BLaER1 (cell line): ENCODE measurements around the gene IL1RL2.

Experiments used
- H3K27ac ChIP-seq: shearing (Covaris generic); formaldehyde crosslinking; 2 replicates; pipeline ENCODE4 v1.8.1; 2022
- H3K27me3 ChIP-seq: shearing (Covaris generic); formaldehyde crosslinking; 2 replicates; pipeline ENCODE4 v1.8.1; 2022
- H3K36me3 ChIP-seq: shearing (Covaris generic); formaldehyde crosslinking; 2 replicates; pipeline ENCODE4 v1.8.1; 2022
- H3K4me1 ChIP-seq: shearing (Covaris generic); formaldehyde crosslinking; 2 replicates; pipeline ENCODE4 v1.8.1; 2022
- H3K4me2 ChIP-seq: shearing (Covaris generic); formaldehyde crosslinking; 2 replicates; pipeline ENCODE4 v1.8.1; 2022
- H3K4me3 ChIP-seq: shearing (Covaris generic); formaldehyde crosslinking; 2 replicates; pipeline ENCODE4 v1.8.1; 2022
- H3K9ac ChIP-seq: shearing (Covaris generic); formaldehyde crosslinking; 2 replicates; pipeline ENCODE4 v1.8.1; 2022
- H3K9me3 ChIP-seq: shearing (Covaris generic); formaldehyde crosslinking; 2 replicates; pipeline ENCODE4 v1.8.1; 2022
- H4K20me1 ChIP-seq: shearing (Covaris generic); formaldehyde crosslinking; 2 replicates; pipeline ENCODE4 v1.8.1; 2022
- Cebpa-rat ChIP-seq: shearing (Covaris generic); IDR thresholded peaks from 2 replicates; pipeline ENCODE4 v1.8.1; 2022

The IL1RL2 gene

GRCh38 chr2:102179788-102180686 lies 6.8 kb upstream of the IL1RL2 start:
- H3K4me2 ChIP-seq: no peak overlapping the region
- H4K20me1 ChIP-seq: no peaks in the 10 kb centered on the region
- no peak overlapping the region for H3K27ac ChIP-seq
- no peak overlapping the region for H3K4me3 ChIP-seq
- H3K4me1 ChIP-seq: no peaks in the 10 kb centered on the region
- TF ChIP-seq Cebpa-rat: no peak
- H3K9me3 ChIP-seq: no peaks in the 10 kb centered on the region
- H3K9ac ChIP-seq: no peak overlapping the region
- no peaks in the 10 kb centered on the region for H3K36me3 ChIP-seq
- no peaks in the 10 kb centered on the region for H3K27me3 ChIP-seq

DNA sequence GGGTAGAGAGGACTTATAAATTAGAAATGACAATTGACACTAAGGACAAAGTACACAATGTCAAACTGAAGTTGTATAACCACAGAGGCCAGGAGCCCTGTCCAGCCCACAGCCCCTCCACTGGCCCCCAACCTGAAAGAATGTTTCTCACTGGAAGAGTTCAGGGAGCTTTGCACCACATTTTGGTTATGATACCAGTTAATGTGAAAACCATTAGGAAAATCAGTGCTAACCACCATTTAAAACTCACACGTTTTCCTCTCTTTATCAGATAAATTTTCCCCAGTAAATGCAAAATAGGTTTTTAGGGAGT lies 6.2 kb upstream of the IL1RL2 start:
- Histone ChIP-seq H3K27ac (no peak overlapping the region), H3K4me1 (no peaks in the 10 kb centered on the region), H3K36me3 (no peaks in the 10 kb centered on the region), H3K4me2 (no peak overlapping the region), H3K9me3 (no peaks in the 10 kb centered on the region), H4K20me1 (no peaks in the 10 kb centered on the region), H3K9ac (no peak overlapping the region), H3K4me3 (no peak overlapping the region), H3K27me3 (no peaks in the 10 kb centered on the region)
- no peak for TF ChIP-seq Cebpa-rat

GRCh38 chr2:102181376-102181775 lies 5.4 kb upstream of the IL1RL2 start:
- no peaks in the 10 kb centered on the region for H3K4me1 ChIP-seq
- no peak overlapping the region for H3K4me3 ChIP-seq
- TF ChIP-seq Cebpa-rat: no peak
- 0 out of 2 replicates have a peak, but pooled peaks cover 1% of the 10 kb centered on the region for H3K9me3 ChIP-seq
- H3K36me3 ChIP-seq: no peaks in the 10 kb centered on the region
- H3K9ac ChIP-seq: no peak overlapping the region
- H3K27me3 ChIP-seq: no peaks in the 10 kb centered on the region
- no peaks in the 10 kb centered on the region for H4K20me1 ChIP-seq
- no peak overlapping the region for H3K4me2 ChIP-seq
- no peak overlapping the region for H3K27ac ChIP-seq

DNA sequence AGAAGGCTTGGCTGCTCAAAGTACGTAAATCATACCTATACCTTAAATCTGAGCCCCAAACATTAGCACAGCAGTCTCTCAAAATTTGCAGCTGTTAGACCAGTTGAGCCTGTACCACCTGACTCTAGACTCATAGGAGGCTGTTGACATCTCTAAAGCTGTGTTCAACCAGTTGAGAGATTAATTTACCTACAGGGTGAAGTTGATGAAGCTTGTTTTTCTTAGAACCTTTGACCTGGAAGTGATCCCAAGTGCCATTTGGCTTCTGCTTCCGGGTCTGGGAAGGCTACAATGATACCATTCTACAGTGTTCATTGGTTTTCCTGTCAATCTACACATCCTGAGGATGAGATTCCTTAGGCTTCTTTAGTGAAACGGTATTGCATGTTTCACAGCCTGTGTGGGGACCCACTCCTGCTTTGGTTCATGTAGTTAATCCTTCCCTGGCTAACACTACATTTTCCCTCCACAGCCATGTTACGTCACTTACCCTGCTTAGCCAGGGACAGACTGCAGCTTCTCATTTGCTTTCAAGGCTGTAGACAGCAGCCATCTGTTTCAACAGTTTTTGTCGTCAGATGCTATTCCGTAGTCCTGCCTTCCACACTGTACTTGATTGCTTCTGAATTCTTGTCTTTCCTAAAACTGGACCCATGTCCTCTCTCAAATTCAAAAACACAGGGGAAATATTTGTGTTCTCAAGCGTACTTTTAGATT lies 4.7 kb upstream of the IL1RL2 start:
- H3K27me3 ChIP-seq: no peaks in the 10 kb centered on the region
- no peaks in the 10 kb centered on the region for H3K36me3 ChIP-seq
- H3K4me3 ChIP-seq: no peak overlapping the region
- no peak overlapping the region for H3K9ac ChIP-seq
- no peaks in the 10 kb centered on the region for H3K4me1 ChIP-seq
- TF ChIP-seq Cebpa-rat: no peak
- peaks cover 8% of the 10 kb centered on the region for H3K9me3 ChIP-seq
- no peak overlapping the region for H3K4me2 ChIP-seq
- no peaks in the 10 kb centered on the region for H4K20me1 ChIP-seq
- no peak overlapping the region for H3K27ac ChIP-seq

DNA sequence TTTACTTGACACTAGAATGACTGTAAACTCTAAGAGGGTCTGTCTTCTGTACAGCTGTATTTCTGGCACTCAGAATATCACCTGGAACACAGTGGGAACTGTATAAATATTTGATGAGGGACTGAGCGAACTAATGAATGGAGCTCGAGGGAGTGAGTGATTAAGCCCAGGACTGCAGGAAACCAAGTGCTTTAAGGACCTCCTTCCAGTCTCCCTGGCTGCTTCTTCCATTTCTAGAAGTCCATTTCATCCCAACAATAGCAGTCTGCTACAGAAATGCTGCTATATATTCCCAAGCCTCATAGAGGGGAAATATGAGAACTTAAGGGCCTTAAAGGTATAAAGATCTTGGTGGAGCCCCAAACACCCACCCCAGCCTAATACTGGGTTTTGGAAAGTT lies 2.8 kb upstream of the IL1RL2 start:
- no peak overlapping the region for H3K9ac ChIP-seq
- peaks cover 18% of the 10 kb centered on the region for H3K9me3 ChIP-seq
- H3K36me3 ChIP-seq: no peaks in the 10 kb centered on the region

GRCh38 chr2:102184568-102184967 lies 2.3 kb upstream of the IL1RL2 start:
- TF ChIP-seq Cebpa-rat: no peak
- Histone ChIP-seq H3K27ac (no peak overlapping the region), H3K27me3 (no peaks in the 10 kb centered on the region)

More for the DNA sequence above, 2.8 kb upstream of the IL1RL2 start:
- H3K4me3 ChIP-seq: no peak overlapping the region
- H3K4me2 ChIP-seq: no peak overlapping the region
- H3K27me3 ChIP-seq: no peaks in the 10 kb centered on the region
- no peak for TF ChIP-seq Cebpa-rat
- no peak overlapping the region for H3K27ac ChIP-seq
- no peaks in the 10 kb centered on the region for H4K20me1 ChIP-seq
- no peaks in the 10 kb centered on the region for H3K4me1 ChIP-seq

GRCh38 chr2:102185347-102185746 lies 1.5 kb upstream of the IL1RL2 start:
- H3K36me3 ChIP-seq: no peaks in the 10 kb centered on the region
- TF ChIP-seq Cebpa-rat: no peak
- no peaks in the 10 kb centered on the region for H3K27me3 ChIP-seq
- H3K9me3 ChIP-seq: peaks cover 18% of the 10 kb centered on the region
- no peak overlapping the region for H3K4me3 ChIP-seq
- H3K4me1 ChIP-seq: no peaks in the 10 kb centered on the region
- H3K4me2 ChIP-seq: no peak overlapping the region
- H3K27ac ChIP-seq: no peak overlapping the region
- no peak overlapping the region for H3K9ac ChIP-seq
- H4K20me1 ChIP-seq: no peaks in the 10 kb centered on the region

More at GRCh38 chr2:102184568-102184967, 2.3 kb upstream of the IL1RL2 start:
- Histone ChIP-seq H4K20me1 (no peaks in the 10 kb centered on the region), H3K4me1 (no peaks in the 10 kb centered on the region), H3K36me3 (no peaks in the 10 kb centered on the region), H3K4me3 (no peak overlapping the region), H3K9ac (no peak overlapping the region), H3K9me3 (peaks cover 18% of the 10 kb centered on the region), H3K4me2 (no peak overlapping the region)

- no peaks in the 10 kb centered on the region for H3K27me3 ChIP-seq
- no peak overlapping the region for H3K9ac ChIP-seq
- H3K27ac ChIP-seq: no peak overlapping the region
- TF ChIP-seq Cebpa-rat: no peak
- no peak overlapping the region for H3K4me2 ChIP-seq
- H3K36me3 ChIP-seq: no peaks in the 10 kb centered on the region
- no peak overlapping the region for H3K4me3 ChIP-seq
- H3K4me1 ChIP-seq: no peaks in the 10 kb centered on the region
- H4K20me1 ChIP-seq: no peaks in the 10 kb centered on the region
- peaks cover 18% of the 10 kb centered on the region for H3K9me3 ChIP-seq
These were observed 800 bp downstream of the IL1RL2 start for GRCh38 chr2:102187496-102188150.

DNA sequence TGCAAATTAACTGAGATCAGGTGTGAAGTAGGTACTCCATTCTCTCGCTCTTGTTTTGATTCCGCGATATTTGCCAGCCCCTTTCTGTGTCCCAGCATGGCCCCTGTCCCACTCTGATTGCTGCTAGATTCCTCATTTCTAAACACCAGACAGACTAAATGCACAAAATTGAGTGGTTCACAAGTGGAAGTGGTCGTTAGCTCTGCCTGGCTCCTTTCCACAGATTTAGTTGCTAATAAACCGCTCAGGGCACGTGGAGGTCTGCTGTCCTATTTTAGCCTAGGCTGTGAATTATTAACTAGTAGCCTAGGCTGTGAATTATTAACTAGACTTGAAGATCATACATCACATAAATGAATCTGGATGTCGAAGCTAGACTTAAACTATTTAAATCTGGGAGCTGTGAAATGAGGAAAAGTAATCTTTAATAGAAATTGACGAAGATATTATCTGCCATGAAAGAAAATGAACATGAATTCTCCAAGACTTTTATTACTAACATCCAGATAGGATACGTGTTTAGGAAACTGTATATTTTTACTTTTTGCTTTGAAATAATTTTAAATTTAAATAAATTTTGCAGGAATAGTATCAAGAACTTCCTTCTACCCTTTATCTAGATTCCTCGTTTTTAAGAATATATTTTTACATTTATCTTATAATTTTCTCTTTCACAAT lies 3.7 kb downstream of the IL1RL2 start:
- no peak overlapping the region for H3K4me2 ChIP-seq
- H3K27me3 ChIP-seq: no peaks in the 10 kb centered on the region
- H3K4me1 ChIP-seq: no peaks in the 10 kb centered on the region
- H3K4me3 ChIP-seq: no peak overlapping the region
- no peaks in the 10 kb centered on the region for H3K36me3 ChIP-seq
- no peak overlapping the region for H3K27ac ChIP-seq
- H4K20me1 ChIP-seq: no peaks in the 10 kb centered on the region
- no peak overlapping the region for H3K9ac ChIP-seq
- no peak for TF ChIP-seq Cebpa-rat
- H3K9me3 ChIP-seq: peaks cover 18% of the 10 kb centered on the region
